AG09319 (cell line): ENCODE data around the gene ATP13A3.

ENCODE experiments used
- DNase-seq: peaks from one replicate; pipeline ENCODE4 v3.0.0-alpha.2; 2010; ENCODE audit warnings: low read depth; ENCODE audit errors: extremely low read depth
- TF ChIP-seq, protein P1 (sequence below): IDR thresholded peaks from 2 replicates; pipeline ENCODE4 v1.5.1; 2011; ENCODE audit warnings: low read depth, mild to moderate bottlenecking, inconsistent platforms, low read length, moderate library complexity

Gene ATP13A3

DNA sequence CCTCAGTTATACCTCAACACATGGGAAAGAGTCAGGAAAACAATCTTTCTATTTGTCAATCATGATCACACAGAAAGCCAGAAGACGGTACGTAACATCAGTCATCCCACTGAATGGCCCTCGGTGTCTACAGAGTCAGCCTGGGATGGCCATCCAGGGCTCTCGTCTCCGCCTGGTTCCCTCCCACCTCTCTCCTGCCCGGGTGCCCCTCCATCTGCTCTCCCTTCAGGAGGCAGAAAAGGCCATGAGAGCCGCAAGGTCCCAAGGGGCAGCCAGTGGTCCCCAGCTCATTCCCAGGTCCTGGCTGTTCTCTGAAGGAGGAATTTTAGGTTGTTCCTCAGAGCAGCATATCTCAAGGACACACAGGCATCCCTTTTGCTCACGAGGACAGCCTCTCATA is 112.9 kb downstream of the ATP13A3 start:
- no peak for DNase-seq
- TF ChIP-seq, protein P1, sequence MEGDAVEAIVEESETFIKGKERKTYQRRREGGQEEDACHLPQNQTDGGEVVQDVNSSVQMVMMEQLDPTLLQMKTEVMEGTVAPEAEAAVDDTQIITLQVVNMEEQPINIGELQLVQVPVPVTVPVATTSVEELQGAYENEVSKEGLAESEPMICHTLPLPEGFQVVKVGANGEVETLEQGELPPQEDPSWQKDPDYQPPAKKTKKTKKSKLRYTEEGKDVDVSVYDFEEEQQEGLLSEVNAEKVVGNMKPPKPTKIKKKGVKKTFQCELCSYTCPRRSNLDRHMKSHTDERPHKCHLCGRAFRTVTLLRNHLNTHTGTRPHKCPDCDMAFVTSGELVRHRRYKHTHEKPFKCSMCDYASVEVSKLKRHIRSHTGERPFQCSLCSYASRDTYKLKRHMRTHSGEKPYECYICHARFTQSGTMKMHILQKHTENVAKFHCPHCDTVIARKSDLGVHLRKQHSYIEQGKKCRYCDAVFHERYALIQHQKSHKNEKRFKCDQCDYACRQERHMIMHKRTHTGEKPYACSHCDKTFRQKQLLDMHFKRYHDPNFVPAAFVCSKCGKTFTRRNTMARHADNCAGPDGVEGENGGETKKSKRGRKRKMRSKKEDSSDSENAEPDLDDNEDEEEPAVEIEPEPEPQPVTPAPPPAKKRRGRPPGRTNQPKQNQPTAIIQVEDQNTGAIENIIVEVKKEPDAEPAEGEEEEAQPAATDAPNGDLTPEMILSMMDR, result no peak

DNA sequence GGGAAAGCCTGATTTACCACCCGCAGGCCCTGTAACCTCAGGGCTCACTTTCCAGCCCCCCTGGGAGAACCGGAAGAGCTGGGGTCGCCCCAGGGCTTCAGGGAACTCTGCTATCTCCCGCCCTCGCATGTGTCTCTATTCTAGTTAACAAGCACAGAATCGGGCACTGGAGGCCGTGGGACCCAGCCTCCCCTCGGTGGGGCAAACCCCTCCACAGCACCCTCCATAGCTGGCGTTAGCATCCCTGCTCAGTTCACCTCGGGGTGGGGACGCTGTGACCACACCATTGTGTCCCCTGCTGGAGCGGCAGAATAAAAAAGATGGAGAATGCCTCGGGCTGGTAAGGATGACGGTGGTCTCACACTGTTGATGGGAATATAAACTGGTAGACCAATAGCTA is 113.8 kb downstream of the ATP13A3 start:
- TF ChIP-seq, protein P1, result no peak
- no peak for DNase-seq

DNA sequence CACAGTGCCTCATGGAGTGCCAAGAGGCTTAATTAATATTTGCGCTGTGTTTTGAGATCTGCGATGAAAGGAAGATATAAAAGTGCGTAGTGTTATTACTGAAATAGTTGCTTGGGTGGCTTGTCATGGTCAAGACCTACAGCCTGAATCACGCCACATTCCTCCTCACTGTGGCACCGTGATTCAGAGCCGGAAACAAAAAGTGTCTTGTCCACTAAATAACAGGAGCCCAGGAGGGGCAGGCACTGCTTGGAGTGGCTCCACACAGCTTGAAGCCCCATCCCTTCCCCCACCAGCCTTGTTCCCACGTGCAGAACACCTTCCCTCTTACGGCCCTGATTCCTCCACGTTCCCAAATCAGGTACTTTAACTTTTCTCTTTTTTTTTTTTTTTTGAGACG is 116.0 kb downstream of the ATP13A3 start:
- no peak for DNase-seq
- TF ChIP-seq, protein P1, result no peak

DNA sequence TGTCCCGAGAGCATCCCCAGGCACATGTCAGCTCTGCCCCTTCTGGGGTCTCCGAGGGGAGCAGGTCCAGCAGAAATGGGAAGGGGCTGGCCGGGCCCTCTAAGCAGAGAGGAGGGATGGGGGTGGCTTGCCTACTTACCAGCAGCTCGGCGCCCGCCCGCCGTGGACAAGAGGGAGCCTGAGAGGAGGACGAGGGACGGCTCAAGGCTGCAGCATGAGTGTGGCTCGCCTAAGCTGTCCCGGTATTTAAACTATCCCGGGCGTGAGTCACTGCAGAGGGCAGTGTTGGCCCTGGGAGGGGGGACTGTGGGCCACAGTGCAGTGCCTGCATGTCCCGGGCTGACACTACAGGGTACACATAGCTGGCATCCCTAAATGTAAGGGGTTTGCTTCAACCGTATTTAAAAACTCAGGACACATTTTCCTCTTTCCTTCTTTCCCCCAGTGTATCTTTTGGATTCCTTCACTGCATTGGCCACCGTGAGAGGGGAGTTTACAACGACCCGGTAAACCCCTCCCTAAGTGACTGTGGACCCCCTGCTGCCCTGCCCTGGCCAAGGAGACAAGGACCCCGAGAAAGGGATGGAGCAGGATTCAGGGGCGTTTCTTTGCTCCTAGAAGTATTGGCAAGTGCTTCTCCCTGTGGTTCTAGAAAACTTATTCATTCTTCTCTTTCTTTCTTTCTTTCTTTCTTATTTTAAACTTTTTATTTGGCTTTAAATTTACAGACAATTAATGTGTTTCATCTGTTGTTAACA is 117.1 kb downstream of the ATP13A3 start, which contains the start of gene LRRC15:
Gene LRRC15 (minus strand): TSS at position 222 of the 758 bp plus-strand sequence. CDS start 8,700 bp downstream, outside the sequence.
- TF ChIP-seq, protein P1, result peak; percentile 18; the same call in 1 of the 2 replicates
- no peak for DNase-seq

DNA sequence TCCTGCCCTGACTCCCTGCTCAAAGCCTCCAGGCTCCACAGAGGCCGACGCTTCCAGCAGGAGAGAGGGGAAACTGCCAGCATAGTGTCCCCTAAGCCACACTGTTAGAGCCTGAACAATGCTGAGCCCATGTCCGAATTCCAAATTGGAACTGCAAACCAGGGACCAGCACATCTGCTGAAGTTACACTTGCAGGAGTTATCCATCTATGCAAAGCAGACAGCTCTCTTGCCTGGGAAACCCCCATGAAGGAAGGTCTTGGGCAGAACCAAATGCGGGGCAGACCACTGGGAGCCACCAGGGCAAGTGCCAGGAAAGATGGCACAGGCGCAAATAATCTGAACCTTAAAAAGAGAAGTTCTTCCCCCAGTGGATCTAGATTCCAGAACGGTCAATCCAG is 117.9 kb downstream of the ATP13A3 start:
- no peak for DNase-seq
- TF ChIP-seq, protein P1, result no peak

DNA sequence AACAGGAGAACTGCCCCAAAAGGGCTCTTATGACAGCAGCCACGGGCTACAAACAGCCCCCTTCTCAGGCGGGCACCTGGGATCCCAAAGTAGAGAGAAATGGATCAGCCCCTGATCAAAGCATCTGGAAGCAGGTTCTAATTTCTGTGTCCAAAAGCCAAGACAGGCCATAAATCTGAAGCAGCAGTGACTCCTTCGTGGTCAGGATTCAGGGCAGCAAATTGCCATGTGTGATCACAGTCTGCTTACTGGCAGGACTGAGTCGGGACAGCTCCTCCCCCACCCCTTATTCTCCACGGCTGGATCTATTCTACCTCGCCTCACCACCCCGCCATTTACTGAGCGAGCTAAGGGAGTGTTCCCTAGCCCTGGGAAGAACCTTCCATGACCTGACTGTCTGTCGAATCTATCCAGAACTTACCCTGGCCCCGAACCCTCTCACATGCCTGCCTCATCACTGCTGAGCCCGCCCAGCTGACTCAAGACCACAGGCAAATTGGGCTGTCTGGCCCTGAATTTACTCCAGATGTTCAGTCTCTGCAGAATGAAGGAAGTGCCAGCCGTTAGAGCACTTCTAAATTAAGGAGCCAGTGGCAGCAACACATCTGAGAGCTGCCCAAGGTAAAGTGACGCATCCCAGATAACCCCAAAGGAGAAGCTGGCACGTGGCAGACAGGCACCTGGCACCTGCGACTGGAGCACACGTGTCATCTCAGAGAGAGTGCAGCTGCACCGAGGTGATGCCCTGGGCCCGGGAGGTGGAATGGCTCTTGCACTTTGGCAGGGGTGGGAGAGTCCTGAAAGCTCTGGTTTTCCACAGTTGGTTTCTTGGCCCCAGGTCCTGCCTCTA is 118.6 kb downstream of the ATP13A3 start:
- TF ChIP-seq, protein P1, result no peak
- DNase-seq, result peak; percentile 63
